Natural killer cell (primary cell): ENCODE data around the gene POLR2F. TPM values are rescaled to one million over a fixed set of nuclear protein-coding genes. Genes with fewer than 3 reads are reported as not detected.
A peak's percentile ranks its signal among the peaks of the same experiment; 100 is the strongest.

Source experiments
- ATAC-seq, 3 donors: fragments of 150-1000 bp in 2 of 3; fragments of 200-7000 bp in 1 of 3; cut with Tn5 transposase; 1 replicate in 1 of 3; 2 replicates in 2 of 3; pipeline ENCODE4 v1.10.0; 2021; ENCODE audit warnings: mild to moderate bottlenecking in 2 of 3, moderate library complexity in 2 of 3
- DNase-seq, 2 donors: peaks; one replicate each; pipeline versions ENCODE4 v3.0.0 to v3.0.0-alpha.2; 2013 to 2021; ENCODE audit warnings: mixed read lengths in 1 of 2
- H3K27ac ChIP-seq: one replicate; pipeline ENCODE4 v1.5.1; 2013; ENCODE audit warnings: mild to moderate bottlenecking, low read length
- H3K27me3 ChIP-seq: one replicate; pipeline ENCODE4 v1.6.1; 2013; ENCODE audit warnings: low read length; ENCODE audit not compliant: control insufficient read depth, insufficient read depth
- H3K36me3 ChIP-seq: one replicate; pipeline ENCODE4 v1.6.1; 2013; ENCODE audit warnings: low read length; ENCODE audit not compliant: control insufficient read depth, insufficient read depth
- H3K4me1 ChIP-seq: one replicate; pipeline ENCODE4 v1.6.1; 2013; ENCODE audit warnings: low read length; ENCODE audit not compliant: control insufficient read depth, insufficient read depth
- H3K4me3 ChIP-seq: one replicate; pipeline ENCODE4 v1.5.1; 2013; ENCODE audit warnings: low read length
- H3K9me3 ChIP-seq: one replicate; pipeline ENCODE4 v1.6.1; 2013; ENCODE audit warnings: low read length; ENCODE audit not compliant: control insufficient read depth, insufficient read depth
- H3K27ac Mint-ChIP-seq, 2 donors: one replicate each; pipeline ENCODE4 v1.8.0; 2022; ENCODE audit warnings: mild to moderate bottlenecking in 2 of 2, mixed read lengths in 2 of 2, moderate library complexity in 1 of 2
- H3K27me3 Mint-ChIP-seq, 2 donors: one replicate each; pipeline ENCODE4 v1.8.0; 2022; ENCODE audit warnings: low read depth in 2 of 2, mixed read lengths in 2 of 2
- H3K36me3 Mint-ChIP-seq: one replicate; pipeline ENCODE4 v1.8.0; 2022; ENCODE audit warnings: mixed read lengths
- H3K4me1 Mint-ChIP-seq, 2 donors: one replicate each; pipeline ENCODE4 v1.8.0; 2022; ENCODE audit warnings: mixed read lengths in 2 of 2
- H3K4me3 Mint-ChIP-seq: one replicate; pipeline ENCODE4 v1.8.0; 2022; ENCODE audit warnings: mild to moderate bottlenecking, moderate library complexity, mixed read lengths
- H3K9me3 Mint-ChIP-seq, 2 donors: one replicate each; pipeline ENCODE4 v1.8.0; 2022; ENCODE audit warnings: mixed read lengths in 2 of 2
- CTCF ChIP-seq: fragments of 200-600 bp; IDR thresholded peaks from one replicate; pipeline ENCODE4 v1.8.0; 2022; ENCODE audit warnings: antibody characterized with exemption
- WGBS: methylation state at CpG from one replicate; pipeline ENCODE4 v1.1.7; 2013; ENCODE audit warnings: missing lambda C conversion rate; ENCODE audit not compliant: insufficient coverage; 5-methylcytosine and 5-hydroxymethylcytosine counted together
- intact Hi-C: fragments of 100-400 bp; cut with micrococcal nuclease; formaldehyde crosslinking; loops from one replicate; pipeline ENCODE4 v1.14.2; 2022
- total RNA-seq, 4 donors: library from RNA; stranded (reverse); fragments of 120-200 nt in 1 of 4; gene quantifications; one replicate each; pipeline versions ENCODE4 v1.2.3 to v1.2.4, GENCODE V29; 2013 to 2022

POLR2F gene
- total RNA-seq, 3 donors from 2014 or later (not counting 1 experiment from before 2014, with no cell fraction given): 38.7 to 40.6 (median 38.8) TPM

DNA sequence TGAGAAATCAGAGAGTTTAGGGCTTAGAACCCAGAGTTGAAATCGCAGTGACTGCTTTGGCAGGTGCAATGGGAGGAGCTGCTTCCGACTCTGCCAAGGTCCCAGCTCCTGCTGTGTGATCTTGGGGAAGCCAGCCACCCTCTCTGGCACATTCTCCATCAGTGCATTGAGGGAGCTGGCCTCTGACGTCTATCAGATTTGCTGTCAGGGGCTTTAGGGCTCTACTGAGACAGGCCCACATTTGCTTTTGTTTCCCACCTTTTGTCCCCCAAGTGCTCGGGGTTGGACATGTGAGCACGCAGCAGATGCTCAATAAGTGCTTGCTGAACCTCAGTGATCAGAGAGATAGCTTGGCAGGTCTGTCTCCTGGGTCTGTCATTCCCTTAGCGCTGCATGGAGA lies 41.5 kb downstream of the POLR2F start:
- intact Hi-C loops: no loop called here
- Mint-ChIP-seq H3K9me3 (no peaks in the 10 kb centered on the region), H3K27ac (peak overlapping the region; percentile 83 to 84), H3K27me3 (no peaks in the 10 kb centered on the region), H3K4me1 (peaks cover 47 to 65% of the 10 kb centered on the region in 2 donors), H3K4me3 (peak overlapping the region; percentile 72), H3K36me3 (no peaks in the 10 kb centered on the region)
- H3K27me3 ChIP-seq: no peaks in the 10 kb centered on the region
- 88% methylated on average over 6 of the region's 6 CpGs for WGBS
- H3K9me3 ChIP-seq: no peaks in the 10 kb centered on the region
- peak overlapping the region; percentile 81 for H3K27ac ChIP-seq
- no peak overlapping the region for H3K4me3 ChIP-seq
- ATAC-seq (no peak), DNase-seq (no peak)
- no peak for TF ChIP-seq CTCF
- peaks cover 79% of the 10 kb centered on the region for H3K4me1 ChIP-seq
- no peaks in the 10 kb centered on the region for H3K36me3 ChIP-seq

DNA sequence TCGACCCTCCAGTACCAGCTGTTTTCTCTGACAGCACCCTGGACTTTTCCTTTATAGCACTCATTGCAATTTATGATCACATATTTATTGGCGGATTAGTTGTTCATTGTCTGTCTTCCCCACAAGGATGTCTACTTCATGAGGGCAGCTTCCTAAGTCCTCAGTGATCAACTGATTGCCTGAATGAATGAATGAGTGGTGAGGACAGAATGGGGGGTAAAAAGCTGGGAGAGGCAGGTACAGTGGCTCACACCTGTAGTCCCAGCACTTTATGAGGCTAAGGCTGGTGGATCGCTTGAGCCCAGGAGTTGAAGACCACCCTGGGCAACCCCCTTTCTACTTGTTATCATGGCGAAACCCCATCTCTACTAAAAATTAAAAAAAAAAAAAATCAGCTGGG lies 42.0 kb downstream of the POLR2F start:
- no peak for TF ChIP-seq CTCF
- Histone ChIP-seq H3K27me3 (no peaks in the 10 kb centered on the region), H3K27ac (peak overlapping the region; percentile 81), H3K9me3 (no peaks in the 10 kb centered on the region), H3K4me3 (no peak overlapping the region), H3K36me3 (no peaks in the 10 kb centered on the region), H3K4me1 (peaks cover 83% of the 10 kb centered on the region)
- H3K4me1 Mint-ChIP-seq: peaks cover 47 to 70% of the 10 kb centered on the region in 2 donors
- DNase-seq (no peak), ATAC-seq (no peak)
- no peaks in the 10 kb centered on the region for H3K36me3 Mint-ChIP-seq
- no peaks in the 10 kb centered on the region for H3K9me3 Mint-ChIP-seq
- 86% methylated on average over 3 of the region's 4 CpGs for WGBS
- intact Hi-C loops: no loop called here
- peak overlapping the region; percentile 72 for H3K4me3 Mint-ChIP-seq
- H3K27me3 Mint-ChIP-seq: no peaks in the 10 kb centered on the region
- peak overlapping the region; percentile 83 to 84 for H3K27ac Mint-ChIP-seq

DNA sequence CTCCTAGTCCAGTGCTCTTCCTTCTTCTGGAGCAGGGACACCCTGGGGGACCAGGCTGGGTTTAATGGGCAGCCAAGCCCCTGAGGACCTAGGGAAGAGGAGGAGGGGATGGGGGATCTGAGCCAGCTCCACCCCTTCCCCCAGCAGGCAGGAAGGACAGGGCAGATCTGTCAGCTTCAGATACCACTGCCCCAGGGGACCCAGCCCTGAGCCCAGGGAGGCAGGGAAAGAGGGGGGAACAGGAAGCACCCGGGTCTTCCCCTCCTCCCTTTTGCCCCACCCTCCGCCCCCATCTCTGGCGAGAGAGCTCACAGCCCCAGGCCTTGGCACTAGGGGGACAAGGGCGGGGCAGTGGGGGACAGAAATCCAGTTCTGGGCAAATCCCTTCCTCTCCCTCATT lies 42.6 kb downstream of the POLR2F start:
- Mint-ChIP-seq H3K4me3 (peak overlapping the region; percentile 72), H3K27ac (peak overlapping the region; percentile 83 to 84), H3K36me3 (no peaks in the 10 kb centered on the region), H3K9me3 (no peaks in the 10 kb centered on the region), H3K4me1 (peaks cover 47 to 73% of the 10 kb centered on the region in 2 donors), H3K27me3 (no peaks in the 10 kb centered on the region)
- WGBS: 27% methylated on average over 3 of the region's 4 CpGs
- TF ChIP-seq CTCF: no peak
- no peaks in the 10 kb centered on the region for H3K36me3 ChIP-seq
- no peaks in the 10 kb centered on the region for H3K9me3 ChIP-seq
- H3K4me3 ChIP-seq: no peak overlapping the region
- peaks cover 89% of the 10 kb centered on the region for H3K4me1 ChIP-seq
- DNase-seq (peak in 1 of 2 donors; percentile 11), ATAC-seq (no peak)
- peak overlapping the region; percentile 81 for H3K27ac ChIP-seq
- H3K27me3 ChIP-seq: no peaks in the 10 kb centered on the region
- intact Hi-C loops: no loop called here

DNA sequence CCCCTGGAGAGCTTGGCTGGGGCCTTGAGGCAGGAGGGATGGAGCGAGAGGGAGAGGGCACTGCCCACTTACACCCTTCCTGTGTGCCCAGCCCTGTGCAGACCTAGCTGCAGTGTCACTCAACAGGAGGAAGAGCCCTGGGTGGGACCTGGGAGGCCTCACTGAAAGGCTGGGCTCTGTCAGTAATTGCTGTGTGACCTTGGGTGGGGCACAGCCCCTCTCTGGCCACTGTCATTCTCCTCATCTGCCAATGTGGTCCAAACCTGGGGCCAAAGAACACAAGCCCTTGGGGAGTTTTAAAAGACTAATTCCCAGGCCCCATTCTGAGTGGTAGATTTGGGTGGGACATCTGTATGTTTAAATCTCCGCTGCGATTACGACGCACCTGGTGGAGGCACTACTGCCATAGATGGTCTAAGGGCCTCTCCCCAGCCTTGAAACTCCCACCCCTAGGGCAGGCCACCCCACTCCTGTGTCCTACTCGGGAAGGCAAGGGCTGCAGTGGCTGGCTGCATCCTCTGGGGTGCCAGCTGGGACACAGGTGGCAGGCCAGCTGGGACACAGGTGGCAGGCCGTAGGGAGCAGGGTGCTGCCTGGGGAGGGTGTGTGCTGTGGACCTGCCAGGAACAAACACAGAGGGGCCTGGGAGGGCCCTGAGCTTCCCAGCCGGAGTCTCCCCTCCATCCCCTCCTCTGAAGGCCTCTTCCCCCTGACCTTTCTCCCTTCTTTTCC lies 43.2 kb downstream of the POLR2F start:
- no peaks in the 10 kb centered on the region for H3K27me3 Mint-ChIP-seq
- Histone ChIP-seq H3K4me3 (no peak overlapping the region), H3K9me3 (no peaks in the 10 kb centered on the region), H3K36me3 (no peaks in the 10 kb centered on the region), H3K27ac (peak overlapping the region; percentile 81), H3K4me1 (peaks cover 89% of the 10 kb centered on the region), H3K27me3 (no peaks in the 10 kb centered on the region)
- no peaks in the 10 kb centered on the region for H3K9me3 Mint-ChIP-seq
- H3K4me1 Mint-ChIP-seq: peaks cover 47 to 70% of the 10 kb centered on the region in 2 donors
- H3K36me3 Mint-ChIP-seq: no peaks in the 10 kb centered on the region
- H3K4me3 Mint-ChIP-seq: peak overlapping the region; percentile 62
- DNase-seq: no peak
- intact Hi-C loops: no loop called here
- 83% methylated on average over 8 of the region's 8 CpGs for WGBS
- TF ChIP-seq CTCF: no peak
- H3K27ac Mint-ChIP-seq: peak overlapping the region; percentile 83 to 84
- no peak for ATAC-seq
